ENCODE data around the gene RXRG.

RXRG gene

DNA sequence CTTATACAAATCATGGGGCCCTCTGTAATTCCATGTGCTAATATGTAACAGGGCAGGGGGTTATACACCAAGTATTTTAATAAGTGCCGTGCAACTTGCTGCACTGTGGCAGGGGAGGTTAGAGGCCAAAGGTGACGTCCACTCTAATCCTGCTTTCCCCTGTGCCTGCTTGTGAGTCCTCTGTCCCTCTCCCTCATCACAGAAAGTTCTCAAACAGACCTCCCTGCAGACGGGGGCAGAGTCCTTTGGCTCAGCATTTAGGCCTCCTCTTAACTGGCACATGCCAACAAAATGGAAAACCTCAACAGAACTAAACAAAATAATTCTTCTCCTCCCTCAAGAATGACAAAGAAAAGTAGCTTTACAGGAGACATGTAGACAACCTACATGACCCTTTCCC, 2.9 kb downstream of the RXRG start:
- H3K4me3 ChIP-seq (ENCODE audit: low read length) = no peak overlapping the region
- no peak for DNase-seq (ENCODE audit: low read depth)
- TF ChIP-seq, protein P1, sequence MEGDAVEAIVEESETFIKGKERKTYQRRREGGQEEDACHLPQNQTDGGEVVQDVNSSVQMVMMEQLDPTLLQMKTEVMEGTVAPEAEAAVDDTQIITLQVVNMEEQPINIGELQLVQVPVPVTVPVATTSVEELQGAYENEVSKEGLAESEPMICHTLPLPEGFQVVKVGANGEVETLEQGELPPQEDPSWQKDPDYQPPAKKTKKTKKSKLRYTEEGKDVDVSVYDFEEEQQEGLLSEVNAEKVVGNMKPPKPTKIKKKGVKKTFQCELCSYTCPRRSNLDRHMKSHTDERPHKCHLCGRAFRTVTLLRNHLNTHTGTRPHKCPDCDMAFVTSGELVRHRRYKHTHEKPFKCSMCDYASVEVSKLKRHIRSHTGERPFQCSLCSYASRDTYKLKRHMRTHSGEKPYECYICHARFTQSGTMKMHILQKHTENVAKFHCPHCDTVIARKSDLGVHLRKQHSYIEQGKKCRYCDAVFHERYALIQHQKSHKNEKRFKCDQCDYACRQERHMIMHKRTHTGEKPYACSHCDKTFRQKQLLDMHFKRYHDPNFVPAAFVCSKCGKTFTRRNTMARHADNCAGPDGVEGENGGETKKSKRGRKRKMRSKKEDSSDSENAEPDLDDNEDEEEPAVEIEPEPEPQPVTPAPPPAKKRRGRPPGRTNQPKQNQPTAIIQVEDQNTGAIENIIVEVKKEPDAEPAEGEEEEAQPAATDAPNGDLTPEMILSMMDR (conservative IDR thresholded peaks at IDR 0.05; ENCODE audit: low read depth, low read length) = no peak

GRCh38 chr1:165441166-165441880, 3.6 kb downstream of the RXRG start:
- DNase-seq (ENCODE audit: low read depth) = no peak
- H3K4me3 ChIP-seq (ENCODE audit: low read length) = no peak overlapping the region
- TF ChIP-seq, protein P1 (conservative IDR thresholded peaks at IDR 0.05; ENCODE audit: low read depth, low read length) = no peak

GRCh38 chr1:165439330-165439729, 5.6 kb downstream of the RXRG start:
- no peak for DNase-seq (ENCODE audit: low read depth)
- TF ChIP-seq, protein P1 (conservative IDR thresholded peaks at IDR 0.05; ENCODE audit: low read depth, low read length) = no peak
- H3K4me3 ChIP-seq (ENCODE audit: low read length) = no peak overlapping the region

GRCh38 chr1:165436994-165437393, 7.9 kb downstream of the RXRG start:
- TF ChIP-seq, protein P1 (conservative IDR thresholded peaks at IDR 0.05; ENCODE audit: low read depth, low read length) = no peak
- no peak for DNase-seq (ENCODE audit: low read depth)
- H3K4me3 ChIP-seq (ENCODE audit: low read length) = no peak overlapping the region

DNA sequence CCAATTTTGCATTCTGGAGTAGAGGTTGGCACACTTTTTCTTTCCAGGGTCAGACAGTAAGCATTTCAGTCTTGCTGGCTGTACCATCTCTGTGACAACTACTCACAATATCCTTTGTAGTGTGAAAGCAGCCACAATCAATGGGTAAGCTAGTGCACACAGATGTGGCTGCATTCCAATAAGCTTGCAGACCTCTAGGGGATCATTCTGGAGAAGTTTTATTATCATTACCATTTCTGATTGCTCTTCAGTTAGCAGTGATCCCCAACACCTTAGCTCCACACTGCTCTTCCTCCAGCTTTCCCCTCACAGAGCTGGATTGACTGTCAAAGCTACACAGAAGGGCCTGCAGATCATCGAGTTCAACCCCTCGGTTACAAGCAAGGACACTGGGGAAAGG, 9.1 kb downstream of the RXRG start:
- TF ChIP-seq, protein P1 (conservative IDR thresholded peaks at IDR 0.05; ENCODE audit: low read depth, low read length) = no peak
- no peak for DNase-seq (ENCODE audit: low read depth)
- H3K4me3 ChIP-seq (ENCODE audit: low read length) = no peak overlapping the region

DNA sequence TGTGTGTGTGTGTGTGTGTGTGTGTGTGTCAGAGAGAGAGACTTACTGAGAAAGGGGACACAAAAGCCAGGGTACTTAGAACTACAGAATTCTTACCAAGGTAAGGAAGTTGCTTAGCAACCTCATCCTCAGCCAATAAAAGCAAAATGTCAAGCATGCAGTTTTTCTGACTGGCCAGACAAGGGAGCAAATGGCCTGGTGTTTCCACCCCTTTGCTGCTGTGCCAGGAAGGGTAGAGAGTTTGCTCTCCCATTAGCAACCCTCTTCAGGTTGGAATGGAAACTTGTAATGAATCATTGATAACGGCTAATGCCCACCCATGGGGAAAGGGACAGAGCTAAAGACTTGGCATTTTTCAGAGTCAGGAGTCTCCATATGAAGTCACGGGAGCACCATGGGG, 10.6 kb downstream of the RXRG start:
- TF ChIP-seq, protein P1 (conservative IDR thresholded peaks at IDR 0.05; ENCODE audit: low read depth, low read length) = no peak
- no peak overlapping the region for H3K4me3 ChIP-seq (ENCODE audit: low read length)
- no peak for DNase-seq (ENCODE audit: low read depth)

- TF ChIP-seq, protein P1 (conservative IDR thresholded peaks at IDR 0.05; ENCODE audit: low read depth, low read length) = no peak
- DNase-seq (ENCODE audit: low read depth) = no peak
- no peak overlapping the region for H3K4me3 ChIP-seq (ENCODE audit: low read length)
Observed at GRCh38 chr1:165431079-165431478, 13.8 kb downstream of the RXRG start.
